ENCODE data around the gene ZHX3. TPM values are rescaled to one million over a fixed set of nuclear protein-coding genes. Genes with fewer than 3 reads are reported as not detected.

The ZHX3 gene
- total RNA-seq, 3 donors from 2014 or later (not counting 1 experiment from before 2014, with no cell fraction given), result 9.0 to 11.8 (median 10.3) TPM

DNA sequence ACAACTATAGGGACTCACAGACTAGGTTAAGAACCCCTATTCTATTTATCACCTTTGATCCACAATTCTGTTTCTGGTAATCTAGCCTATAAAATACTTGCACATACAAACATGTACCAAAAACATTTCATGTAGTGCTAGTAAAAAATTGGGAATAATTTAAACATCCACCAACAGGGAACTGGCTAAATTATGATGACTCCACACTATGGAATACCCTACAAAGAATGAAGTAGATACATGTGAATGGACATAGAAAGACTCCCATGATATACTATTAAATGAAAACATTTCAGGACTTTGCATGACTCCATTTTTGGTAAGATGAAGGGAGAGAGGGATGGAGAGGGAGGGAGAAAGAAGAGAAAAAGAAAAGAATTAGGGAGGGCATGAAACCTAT lies 58.2 kb downstream of the ZHX3 start:
- Mint-ChIP-seq H3K36me3 (no peaks in the 10 kb centered on the region), H3K27ac (no peak overlapping the region), H3K4me1 (no peaks in the 10 kb centered on the region), H3K27me3 (ENCODE audit: low read depth in 2 of 2) (peaks cover 0 to 2% of the 10 kb centered on the region in 2 donors), H3K9me3 (no peaks in the 10 kb centered on the region), H3K4me3 (no peak overlapping the region)
- no peaks in the 10 kb centered on the region for H3K36me3 ChIP-seq (ENCODE audit: control insufficient read depth, insufficient read depth, low read length)
- no peaks in the 10 kb centered on the region for H3K9me3 ChIP-seq (ENCODE audit: control insufficient read depth, insufficient read depth, low read length)
- no peaks in the 10 kb centered on the region for H3K4me1 ChIP-seq (ENCODE audit: control insufficient read depth, insufficient read depth, low read length)
- ATAC-seq (no peak), DNase-seq (no peak)
- intact Hi-C loops (cut with micrococcal nuclease), result no loop called here
- H3K27me3 ChIP-seq (ENCODE audit: control insufficient read depth, insufficient read depth, low read length), result no peaks in the 10 kb centered on the region
- H3K27ac ChIP-seq (ENCODE audit: low read length), result no peak overlapping the region
- TF ChIP-seq, protein P1, sequence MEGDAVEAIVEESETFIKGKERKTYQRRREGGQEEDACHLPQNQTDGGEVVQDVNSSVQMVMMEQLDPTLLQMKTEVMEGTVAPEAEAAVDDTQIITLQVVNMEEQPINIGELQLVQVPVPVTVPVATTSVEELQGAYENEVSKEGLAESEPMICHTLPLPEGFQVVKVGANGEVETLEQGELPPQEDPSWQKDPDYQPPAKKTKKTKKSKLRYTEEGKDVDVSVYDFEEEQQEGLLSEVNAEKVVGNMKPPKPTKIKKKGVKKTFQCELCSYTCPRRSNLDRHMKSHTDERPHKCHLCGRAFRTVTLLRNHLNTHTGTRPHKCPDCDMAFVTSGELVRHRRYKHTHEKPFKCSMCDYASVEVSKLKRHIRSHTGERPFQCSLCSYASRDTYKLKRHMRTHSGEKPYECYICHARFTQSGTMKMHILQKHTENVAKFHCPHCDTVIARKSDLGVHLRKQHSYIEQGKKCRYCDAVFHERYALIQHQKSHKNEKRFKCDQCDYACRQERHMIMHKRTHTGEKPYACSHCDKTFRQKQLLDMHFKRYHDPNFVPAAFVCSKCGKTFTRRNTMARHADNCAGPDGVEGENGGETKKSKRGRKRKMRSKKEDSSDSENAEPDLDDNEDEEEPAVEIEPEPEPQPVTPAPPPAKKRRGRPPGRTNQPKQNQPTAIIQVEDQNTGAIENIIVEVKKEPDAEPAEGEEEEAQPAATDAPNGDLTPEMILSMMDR (IDR thresholded peaks at IDR 0.05), result no peak
- H3K4me3 ChIP-seq (ENCODE audit: low read length), result no peak overlapping the region

DNA sequence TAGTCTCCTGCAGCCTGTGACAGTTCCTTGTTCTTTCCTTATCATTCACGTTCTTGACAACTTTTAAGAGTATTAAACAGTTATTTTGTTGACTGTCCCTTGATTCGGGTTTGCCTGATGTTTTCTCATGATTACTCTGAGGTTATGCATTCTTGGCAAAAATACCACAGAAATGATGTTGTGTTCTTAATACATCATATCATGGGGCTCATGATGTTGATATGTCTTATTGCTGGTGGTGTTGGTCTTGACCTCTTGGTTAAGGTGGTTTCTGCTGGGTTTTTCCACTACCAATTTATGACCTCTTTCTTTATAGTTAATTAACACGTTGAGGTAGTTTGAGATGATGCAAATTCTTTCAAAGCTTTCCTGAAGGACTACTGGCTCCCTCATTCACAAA lies 59.1 kb downstream of the ZHX3 start:
- Histone ChIP-seq H3K27ac (ENCODE audit: low read length) (no peak overlapping the region), H3K4me3 (ENCODE audit: low read length) (no peak overlapping the region), H3K36me3 (ENCODE audit: control insufficient read depth, insufficient read depth, low read length) (no peaks in the 10 kb centered on the region), H3K27me3 (ENCODE audit: control insufficient read depth, insufficient read depth, low read length) (no peaks in the 10 kb centered on the region), H3K9me3 (ENCODE audit: control insufficient read depth, insufficient read depth, low read length) (no peaks in the 10 kb centered on the region), H3K4me1 (ENCODE audit: control insufficient read depth, insufficient read depth, low read length) (no peaks in the 10 kb centered on the region)
- no peak overlapping the region for H3K27ac Mint-ChIP-seq
- no peak overlapping the region for H3K4me3 Mint-ChIP-seq
- H3K36me3 Mint-ChIP-seq, result no peaks in the 10 kb centered on the region
- TF ChIP-seq, protein P1 (IDR thresholded peaks at IDR 0.05), result no peak
- no peak for ATAC-seq
- no peak for DNase-seq
- 93% methylated on average over 2 of the region's 3 CpGs for WGBS (ENCODE audit: insufficient coverage)
- no peaks in the 10 kb centered on the region for H3K4me1 Mint-ChIP-seq
- intact Hi-C loops (cut with micrococcal nuclease), result no loop called here
- no peaks in the 10 kb centered on the region for H3K9me3 Mint-ChIP-seq
- H3K27me3 Mint-ChIP-seq (ENCODE audit: low read depth in 2 of 2), result peaks cover 0 to 2% of the 10 kb centered on the region in 2 donors

DNA sequence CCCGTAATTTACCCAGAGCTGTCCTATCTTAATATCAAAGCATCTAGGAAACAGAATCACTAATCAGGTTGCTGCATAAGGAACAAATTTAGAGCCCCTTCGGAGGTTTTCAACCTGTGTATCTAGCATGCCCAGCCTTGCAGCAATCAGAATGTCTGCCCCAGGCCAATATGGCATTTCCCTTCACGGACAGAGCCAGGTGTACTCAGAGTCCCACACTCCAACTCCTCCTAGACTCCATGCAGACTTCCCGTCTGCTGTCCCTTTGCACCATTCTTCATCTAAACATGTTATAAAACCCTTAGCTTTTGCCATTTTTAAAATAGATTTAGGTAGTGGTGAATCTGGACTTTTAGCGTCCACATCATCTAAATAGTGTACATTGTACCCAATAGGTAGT lies 61.0 kb downstream of the ZHX3 start:
- Mint-ChIP-seq H3K4me3 (no peak overlapping the region), H3K27ac (no peak overlapping the region), H3K9me3 (no peaks in the 10 kb centered on the region), H3K27me3 (ENCODE audit: low read depth in 2 of 2) (peaks cover 0 to 2% of the 10 kb centered on the region in 2 donors), H3K4me1 (no peaks in the 10 kb centered on the region), H3K36me3 (no peaks in the 10 kb centered on the region)
- Histone ChIP-seq H3K9me3 (ENCODE audit: control insufficient read depth, insufficient read depth, low read length) (no peaks in the 10 kb centered on the region), H3K36me3 (ENCODE audit: control insufficient read depth, insufficient read depth, low read length) (no peaks in the 10 kb centered on the region), H3K4me3 (ENCODE audit: low read length) (no peak overlapping the region), H3K4me1 (ENCODE audit: control insufficient read depth, insufficient read depth, low read length) (no peaks in the 10 kb centered on the region), H3K27ac (ENCODE audit: low read length) (no peak overlapping the region), H3K27me3 (ENCODE audit: control insufficient read depth, insufficient read depth, low read length) (no peaks in the 10 kb centered on the region)
- intact Hi-C loops (cut with micrococcal nuclease), result no loop called here
- DNase-seq (no peak), ATAC-seq (no peak)
- TF ChIP-seq, protein P1 (IDR thresholded peaks at IDR 0.05), result no peak
- WGBS (ENCODE audit: insufficient coverage), result 93% methylated on average over 4 of the region's 5 CpGs

DNA sequence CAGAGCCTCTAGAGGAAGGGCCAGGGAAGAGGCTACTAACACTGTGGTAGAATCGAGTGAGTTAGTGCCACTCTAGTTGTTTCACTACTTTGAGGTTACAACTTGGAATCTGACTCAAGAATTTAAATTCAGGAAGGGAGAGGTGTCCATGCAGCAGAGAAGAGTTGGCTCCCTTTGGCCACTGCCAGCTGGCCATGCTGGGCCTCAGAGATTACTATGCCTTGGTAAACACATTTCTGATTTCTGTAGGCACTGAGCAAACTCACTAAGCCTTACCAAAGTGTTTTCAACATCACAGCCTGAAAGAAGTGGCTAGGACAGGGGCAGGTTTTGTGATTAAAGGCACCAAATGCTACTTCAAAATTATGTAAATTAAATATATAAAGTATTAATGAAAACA lies 61.9 kb downstream of the ZHX3 start:
- intact Hi-C loops (cut with micrococcal nuclease), result no loop called here
- H3K36me3 ChIP-seq (ENCODE audit: control insufficient read depth, insufficient read depth, low read length), result no peaks in the 10 kb centered on the region
- 96% methylated on average over 1 of the region's 1 CpG for WGBS (ENCODE audit: insufficient coverage)
- H3K9me3 ChIP-seq (ENCODE audit: control insufficient read depth, insufficient read depth, low read length), result no peaks in the 10 kb centered on the region
- H3K4me1 ChIP-seq (ENCODE audit: control insufficient read depth, insufficient read depth, low read length), result no peaks in the 10 kb centered on the region
- TF ChIP-seq, protein P1 (IDR thresholded peaks at IDR 0.05), result no peak
- Mint-ChIP-seq H3K27ac (no peak overlapping the region), H3K9me3 (no peaks in the 10 kb centered on the region), H3K4me1 (no peaks in the 10 kb centered on the region), H3K36me3 (no peaks in the 10 kb centered on the region), H3K27me3 (ENCODE audit: low read depth in 2 of 2) (peaks cover 0 to 2% of the 10 kb centered on the region in 2 donors), H3K4me3 (no peak overlapping the region)
- DNase-seq (no peak), ATAC-seq (no peak)
- H3K27ac ChIP-seq (ENCODE audit: low read length), result no peak overlapping the region
- no peaks in the 10 kb centered on the region for H3K27me3 ChIP-seq (ENCODE audit: control insufficient read depth, insufficient read depth, low read length)
- H3K4me3 ChIP-seq (ENCODE audit: low read length), result no peak overlapping the region
